ENCODE data around the gene AQP12B. TPM values are rescaled to one million over a fixed set of nuclear protein-coding genes. Genes with fewer than 3 reads are reported as not detected.

The AQP12B gene
- total and polyA plus RNA-seq, 9 of the 15 experiments (the other 6 are each of a cell fraction or from before 2014, with no cell fraction given), result not detected

DNA sequence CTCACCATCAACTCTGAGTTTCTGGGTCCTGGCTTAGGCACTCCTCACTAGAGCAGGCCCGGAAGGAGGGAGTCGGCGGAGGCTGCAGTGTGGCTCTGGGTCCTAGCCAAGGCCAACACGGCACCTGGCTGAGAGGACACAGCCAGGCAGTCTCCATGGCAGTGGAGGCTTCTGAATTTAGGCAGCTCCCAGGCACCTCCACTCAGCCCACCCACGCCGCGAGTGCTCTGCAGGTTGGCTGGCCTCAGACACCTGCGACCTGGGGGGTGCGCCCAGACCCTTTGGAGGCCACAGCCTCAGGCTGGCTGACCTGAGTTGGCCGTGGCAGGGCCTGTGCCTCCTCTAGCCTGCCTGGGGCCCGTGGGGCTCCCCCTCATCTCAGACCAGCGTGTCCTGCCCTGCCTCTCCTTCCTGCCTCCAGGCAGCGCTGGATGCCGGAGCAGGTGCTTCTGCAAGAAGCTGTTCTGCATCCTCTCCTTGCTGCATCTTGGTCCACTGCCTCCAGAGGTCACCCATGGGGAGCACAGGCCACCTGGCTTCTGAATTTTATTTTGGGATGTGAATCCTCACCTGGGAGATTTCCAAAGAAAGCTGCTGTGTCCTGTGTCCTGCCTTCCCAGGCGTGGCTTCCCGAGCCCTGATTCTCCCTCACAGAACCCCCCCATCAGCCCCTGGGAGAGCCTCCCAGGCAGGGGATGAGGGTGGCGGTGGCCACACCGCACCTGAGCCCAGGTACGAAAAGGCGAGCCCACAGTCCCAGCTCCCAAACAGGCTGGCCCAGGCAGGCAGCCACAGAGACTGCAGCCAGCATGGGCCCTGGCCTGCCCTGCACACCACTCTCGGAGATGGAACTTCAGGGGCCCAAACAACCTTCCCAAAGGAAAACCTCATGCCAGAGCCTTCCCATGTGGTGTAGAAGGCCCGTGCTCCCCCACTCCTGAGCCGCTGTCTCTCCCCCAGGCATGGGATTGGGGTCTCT, 32.4 kb upstream of the AQP12B start:
- ChIA-PET CTCF (ENCODE audit: low intra/inter-chr PET ratio) (no interaction called here), POLR2A (interaction anchor here (0.6 to 1.1 kb wide), 2 partner anchors 106 to 259 kb away, joined by 3 to 4 read pairs; no protein-coding TSS in a partner anchor)
- Histone ChIP-seq H3K27me3 (ENCODE audit: control insufficient read depth in 2 of 2, insufficient read depth in 2 of 2, low read length in 2 of 2) (peaks cover 7 to 87% of the 10 kb centered on the region in 2 experiments; a peak in 3 of 5 replicates), H3K27ac (ENCODE audit: extremely low read depth, low read depth, low read length) (no peak overlapping the region), H3K9ac (ENCODE audit: insufficient read depth in 1 of 2, low read depth in 2 of 2, low read length in 2 of 2) (no peak overlapping the region; a peak in 1 of 4 replicates), H4K20me1 (replicated peaks; ENCODE audit: control insufficient read depth, insufficient read depth, low read length) (no peaks in the 10 kb centered on the region), H3K79me2 (ENCODE audit: control insufficient read depth, insufficient read depth, low read length) (no peaks in the 10 kb centered on the region), H2AFZ (ENCODE audit: low read depth, low read length) (no peak overlapping the region), H3K4me1 (replicated peaks in 1 of 2; ENCODE audit: control insufficient read depth in 2 of 2, insufficient read depth in 2 of 2, low read length in 2 of 2) (no peaks in the 10 kb centered on the region; a peak in 1 of 5 replicates), H3K9me1 (ENCODE audit: control insufficient read depth, insufficient read depth, low read length) (no peaks in the 10 kb centered on the region), H3K4me3 (no peak overlapping the region), H3K4me2 (ENCODE audit: insufficient read depth, low read length) (no peak overlapping the region), H3K9me3 (replicated peaks; ENCODE audit: control insufficient read depth, insufficient read depth, low read depth, low read length) (no peaks in the 10 kb centered on the region), H3K36me3 (ENCODE audit: control insufficient read depth, insufficient read depth, low read length) (no peaks in the 10 kb centered on the region)
- under 1% methylated on average over 13 of the region's 23 CpGs for WGBS (ENCODE audit: insufficient coverage, low coverage, missing lambda C conversion rate)
- TF ChIP-seq, protein P1, sequence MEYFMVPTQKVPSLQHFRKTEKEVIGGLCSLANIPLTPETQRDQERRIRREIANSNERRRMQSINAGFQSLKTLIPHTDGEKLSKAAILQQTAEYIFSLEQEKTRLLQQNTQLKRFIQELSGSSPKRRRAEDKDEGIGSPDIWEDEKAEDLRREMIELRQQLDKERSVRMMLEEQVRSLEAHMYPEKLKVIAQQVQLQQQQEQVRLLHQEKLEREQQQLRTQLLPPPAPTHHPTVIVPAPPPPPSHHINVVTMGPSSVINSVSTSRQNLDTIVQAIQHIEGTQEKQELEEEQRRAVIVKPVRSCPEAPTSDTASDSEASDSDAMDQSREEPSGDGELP (CRISPR knock-in tag; IDR thresholded peaks at IDR 0.05; ENCODE audit: borderline replicate concordance), result no peak
- TF ChIP-seq, protein P2, sequence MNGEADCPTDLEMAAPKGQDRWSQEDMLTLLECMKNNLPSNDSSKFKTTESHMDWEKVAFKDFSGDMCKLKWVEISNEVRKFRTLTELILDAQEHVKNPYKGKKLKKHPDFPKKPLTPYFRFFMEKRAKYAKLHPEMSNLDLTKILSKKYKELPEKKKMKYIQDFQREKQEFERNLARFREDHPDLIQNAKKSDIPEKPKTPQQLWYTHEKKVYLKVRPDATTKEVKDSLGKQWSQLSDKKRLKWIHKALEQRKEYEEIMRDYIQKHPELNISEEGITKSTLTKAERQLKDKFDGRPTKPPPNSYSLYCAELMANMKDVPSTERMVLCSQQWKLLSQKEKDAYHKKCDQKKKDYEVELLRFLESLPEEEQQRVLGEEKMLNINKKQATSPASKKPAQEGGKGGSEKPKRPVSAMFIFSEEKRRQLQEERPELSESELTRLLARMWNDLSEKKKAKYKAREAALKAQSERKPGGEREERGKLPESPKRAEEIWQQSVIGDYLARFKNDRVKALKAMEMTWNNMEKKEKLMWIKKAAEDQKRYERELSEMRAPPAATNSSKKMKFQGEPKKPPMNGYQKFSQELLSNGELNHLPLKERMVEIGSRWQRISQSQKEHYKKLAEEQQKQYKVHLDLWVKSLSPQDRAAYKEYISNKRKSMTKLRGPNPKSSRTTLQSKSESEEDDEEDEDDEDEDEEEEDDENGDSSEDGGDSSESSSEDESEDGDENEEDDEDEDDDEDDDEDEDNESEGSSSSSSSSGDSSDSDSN (IDR thresholded peaks at IDR 0.05; ENCODE audit: borderline replicate concordance in 1 of 2, low read depth in 2 of 2, low read length in 2 of 2), result no peak
- TF ChIP-seq CHD2 (IDR thresholded peaks at IDR 0.05; ENCODE audit: low read depth, low read length) (no peak), ARID2 (IDR thresholded peaks at IDR 0.05) (no peak), ZZZ3 (IDR thresholded peaks at IDR 0.05) (no peak), U2AF1 (optimal IDR thresholded peaks at IDR 0.05; ENCODE audit: low read depth, low read length) (no peak), OTX1 (CRISPR knock-in tag; IDR thresholded peaks at IDR 0.05) (no peak), ATF1 (CRISPR knock-in tag; IDR thresholded peaks at IDR 0.05) (no peak), ATF1 (tag; IDR thresholded peaks at IDR 0.05) (no peak)
- in situ Hi-C loops (cut with MboI) (no loop called here), intact Hi-C loops (cut with micrococcal nuclease) (no loop called here)
- ATAC-seq, result peak; percentile 37; the same call in 2 of the 3 replicates
- no peak for DNase-seq (ENCODE audit: extremely low read depth in 1 of 4, low spot score in 3 of 4)
- no peak for FAIRE-seq
- no TSS peak for BruUV-seq (replicated peaks)
